Fibroblast of lung (primary cell): ENCODE measurements around the gene HCN1.

Experiments used
- CTCF ChIP-seq, 2 donors: IDR thresholded peaks in 1 of 2; conservative IDR thresholded peaks in 1 of 2; 1 replicate in 1 of 2; 2 replicates in 1 of 2; pipeline ENCODE4 v1.5.1; 2011 to 2012; ENCODE audit warnings: low read length in 2 of 2, control low read depth in 1 of 2, inconsistent platforms in 1 of 2, low read depth in 1 of 2, mild to moderate bottlenecking in 1 of 2
- EZH2 ChIP-seq: IDR thresholded peaks from 2 replicates; pipeline ENCODE4 v1.5.1; 2012; ENCODE audit warnings: low read length, control low read depth, mild to moderate bottlenecking; ENCODE audit errors: missing control alignments

DNA sequence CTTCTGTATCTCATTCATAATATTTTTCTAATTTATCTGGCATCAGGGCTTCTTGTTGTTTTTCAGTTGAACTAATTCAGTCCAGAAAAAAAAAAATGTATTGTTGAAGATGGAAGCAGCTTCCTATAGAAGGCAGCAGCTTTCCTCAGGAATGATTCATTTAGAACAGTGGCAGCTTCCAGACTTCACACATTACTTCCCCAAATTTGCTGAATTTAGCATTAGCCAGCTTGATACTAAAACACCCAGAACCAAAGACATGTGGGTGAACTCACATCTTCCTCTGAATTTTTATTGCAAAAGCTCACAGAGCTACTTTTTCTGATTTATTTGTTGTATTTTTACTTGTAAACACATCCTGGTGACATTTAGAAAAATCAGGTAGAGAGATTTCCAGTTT lies 53.8 kb downstream of the HCN1 start:
- TF ChIP-seq CTCF (conservative IDR thresholded peaks at IDR 0.05 in 1 of 2, IDR thresholded peaks at IDR 0.05 in 1 of 2; ENCODE audit: low read depth in 1 of 2, low read length in 2 of 2) (no peak), EZH2 (no peak)
